B cell (primary cell): Measurements from ENCODE around the gene PAK6. TPM values are rescaled to one million over a fixed set of nuclear protein-coding genes. Genes with fewer than 3 reads are reported as not detected.

Experiments used
- ATAC-seq: fragments of 200-7000 bp; cut with Tn5 transposase; one replicate; pipeline ENCODE4 v1.10.0; 2021; ENCODE audit warnings: low read depth, mild to moderate bottlenecking, moderate number of reproducible peaks, moderate library complexity
- CTCF ChIA-PET: fragments of 350-600 bp; sonication (Branson Sonifier 250); formaldehyde crosslinking; loops from one replicate; lab custom pipeline; 2021; ENCODE audit warnings: antibody characterized with exemption, inconsistent platforms; lab: Charles Lee
- POLR2A ChIA-PET: fragments of 350-600 bp; sonication (Branson Sonifier 250); formaldehyde crosslinking; loops from one replicate; lab custom pipeline; 2021; ENCODE audit warnings: antibody characterized with exemption; lab: Charles Lee
- DNase-seq: peaks from one replicate; pipeline ENCODE4 v3.0.0; 2013
- H2AFZ ChIP-seq: 2 replicates; pipeline ENCODE4 v1.6.1; 2012; ENCODE audit warnings: mild to moderate bottlenecking, low read depth, low read length; ENCODE audit not compliant: insufficient read depth, poor library complexity, severe bottlenecking
- H3K27ac ChIP-seq, 2 donors: 1 replicate in 1 of 2; 2 replicates in 1 of 2; pipeline ENCODE4 v1.5.1; 2012 to 2013; ENCODE audit warnings: low read length in 2 of 2, mild to moderate bottlenecking in 2 of 2, moderate library complexity in 1 of 2
- H3K27me3 ChIP-seq, 4 experiments: fragments of 200-600 bp in 1 of 4; sonication (generic) in 1 of 4; replicated peaks in 1 of 4; 1 replicate in 2 of 4; 2 replicates in 2 of 4; pipeline versions ENCODE4 v1.6.1 to v1.7.0; 2013 to 2016; ENCODE audit warnings: low read length in 3 of 4, mild to moderate bottlenecking in 2 of 4, mixed read lengths in 1 of 4, moderate library complexity in 1 of 4; ENCODE audit not compliant: insufficient read depth in 4 of 4, control insufficient read depth in 3 of 4; ENCODE audit errors: control extremely low read depth in 1 of 4
- H3K36me3 ChIP-seq, 2 experiments: replicated peaks in 1 of 2; 1 replicate in 1 of 2; 2 replicates in 1 of 2; pipeline versions ENCODE4 v1.6.1 to v1.7.1; 2013; ENCODE audit warnings: low read length in 1 of 2; ENCODE audit not compliant: insufficient read depth in 2 of 2, control insufficient read depth in 1 of 2; ENCODE audit errors: control extremely low read depth in 1 of 2, extremely low read depth in 1 of 2
- H3K4me1 ChIP-seq, 2 donors: fragments of 200-600 bp in 1 of 2; sonication (generic) in 1 of 2; 1 replicate in 1 of 2; 2 replicates in 1 of 2; pipeline versions ENCODE4 v1.5.1 to v1.6.1; 2013 to 2017; ENCODE audit warnings: low read length in 2 of 2; ENCODE audit not compliant: control insufficient read depth in 2 of 2, insufficient read depth in 2 of 2
- H3K4me2 ChIP-seq: replicated peaks from 2 replicates; pipeline ENCODE3; 2012; ENCODE audit warnings: mild to moderate bottlenecking, low read depth, low read length; ENCODE audit not compliant: poor library complexity, severe bottlenecking
- H3K4me3 ChIP-seq, 5 experiments: fragments of 200-600 bp in 1 of 5; sonication (generic) in 1 of 5; 1 replicate in 3 of 5; 2 replicates in 2 of 5; pipeline versions ENCODE4 v1.5.1 to v1.7.0; 2011 to 2016; ENCODE audit warnings: low read length in 4 of 5, mild to moderate bottlenecking in 4 of 5, low read depth in 2 of 5, control low read depth in 1 of 5, moderate library complexity in 1 of 5; ENCODE audit not compliant: insufficient read depth in 1 of 5; ENCODE audit errors: control extremely low read depth in 1 of 5, extremely low read depth in 1 of 5
- H3K79me2 ChIP-seq: fragments of 200-600 bp; sonication (generic); one replicate; pipeline ENCODE4 v1.6.0; 2016; ENCODE audit warnings: low read length; ENCODE audit not compliant: control insufficient read depth, insufficient read depth
- H3K9ac ChIP-seq: fragments of 200-600 bp; sonication (generic); 2 replicates; pipeline ENCODE4 v1.6.1; 2017; ENCODE audit warnings: mild to moderate bottlenecking, low read length, moderate library complexity
- H3K9me3 ChIP-seq, 3 donors: one replicate each; pipeline versions ENCODE4 v1.6.1 to v1.7.1; 2013; ENCODE audit warnings: low read length in 2 of 3; ENCODE audit not compliant: control insufficient read depth in 2 of 3, insufficient read depth in 1 of 3; ENCODE audit errors: control extremely low read depth in 1 of 3
- H4K20me1 ChIP-seq: 2 replicates; pipeline ENCODE4 v1.6.0; 2012; ENCODE audit warnings: mild to moderate bottlenecking, low read length; ENCODE audit not compliant: insufficient read depth, control insufficient read depth, poor library complexity, severe bottlenecking
- H3K27ac Mint-ChIP-seq: one replicate; pipeline ENCODE4 v1.8.0; 2021; ENCODE audit warnings: mixed read lengths
- H3K27me3 Mint-ChIP-seq: one replicate; pipeline ENCODE4 v1.8.0; 2021; ENCODE audit warnings: mixed read lengths
- H3K4me1 Mint-ChIP-seq: one replicate; pipeline ENCODE4 v1.8.0; 2021; ENCODE audit warnings: mixed read lengths
- H3K4me3 Mint-ChIP-seq: one replicate; pipeline ENCODE4 v1.8.0; 2021; ENCODE audit warnings: mixed read lengths
- H3K9me3 Mint-ChIP-seq: one replicate; pipeline ENCODE4 v1.8.0; 2022; ENCODE audit warnings: mixed read lengths; ENCODE audit not compliant: insufficient read depth
- CTCF ChIP-seq: fragments of 200-600 bp; IDR thresholded peaks from one replicate; pipeline ENCODE4 v1.8.0; 2022; ENCODE audit warnings: antibody characterized with exemption, mild to moderate bottlenecking
- EZH2 ChIP-seq: IDR thresholded peaks from 2 replicates; pipeline ENCODE4 v1.6.1; 2012; ENCODE audit warnings: borderline replicate concordance, low read depth, mild to moderate bottlenecking, moderate library complexity, low read length; ENCODE audit not compliant: insufficient read depth, poor library complexity, severe bottlenecking
- WGBS: methylation state at CpG from one replicate; pipeline ENCODE4 v1.1.5; 2013; ENCODE audit warnings: missing lambda C conversion rate; ENCODE audit not compliant: insufficient coverage; 5-methylcytosine and 5-hydroxymethylcytosine counted together
- intact Hi-C: fragments of 100-400 bp; cut with micrococcal nuclease; formaldehyde crosslinking; loops from one replicate; pipeline ENCODE4 v1.10.0; 2022
- polyA plus RNA-seq: library from polyadenylated mRNA; depleted of rRNA; stranded (reverse); fragments of >200 nt; gene quantifications from 2 replicates; pipeline ENCODE4 v1.2.3, GENCODE V29; 2012
- total RNA-seq, 2 donors: library from RNA; stranded (reverse); fragments of 120-200 nt in 1 of 2; gene quantifications; 1 replicate in 1 of 2; 2 replicates in 1 of 2; pipeline versions ENCODE4 v1.2.3 to v1.2.4, GENCODE V29; 2013 to 2022

Gene PAK6
- total and polyA plus RNA-seq, 2 donors (not counting 1 experiment from before 2014, with no cell fraction given) = 0.45 to 1.2 TPM

- TF ChIP-seq EZH2 (no peak), CTCF (no peak)
- Mint-ChIP-seq H3K27me3 (no peaks in the 10 kb centered on the region), H3K4me1 (no peaks in the 10 kb centered on the region), H3K9me3 (no peaks in the 10 kb centered on the region), H3K27ac (no peak overlapping the region), H3K4me3 (no peak overlapping the region)
- no peak overlapping the region for H3K9ac ChIP-seq
- no peaks in the 10 kb centered on the region for H3K79me2 ChIP-seq
- DNase-seq (no peak), ATAC-seq (no peak)
- H3K36me3 ChIP-seq = no peaks in the 10 kb centered on the region
- H2AFZ ChIP-seq = no peak overlapping the region
- intact Hi-C loops = loop anchor here (5.0 kb wide), 1 partner anchor 112 kb away; the partner anchor contains the start of gene BMF
- H4K20me1 ChIP-seq = no peaks in the 10 kb centered on the region
- H3K4me1 ChIP-seq = no peaks in the 10 kb centered on the region
- no CpG with 5 or more reads among the region's 1 CpG for WGBS
- ChIA-PET CTCF (interaction anchor here (0.6 to 8.4 kb wide), 10 partner anchors 9 to 202 kb away, joined by 3 to 350 read pairs (median 4); no protein-coding TSS in a partner anchor), POLR2A (no interaction called here)
- H3K27me3 ChIP-seq = no peaks in the 10 kb centered on the region
- no peaks in the 10 kb centered on the region for H3K9me3 ChIP-seq
- H3K4me3 ChIP-seq = no peak overlapping the region
- H3K27ac ChIP-seq = no peak overlapping the region
- H3K4me2 ChIP-seq = no peak overlapping the region
Observed at GRCh38 chr15:40219801-40220200, 19.1 kb upstream of the PAK6 start.

- H3K27me3 Mint-ChIP-seq = no peaks in the 10 kb centered on the region
- no peak overlapping the region for H3K4me3 Mint-ChIP-seq
- CTCF ChIA-PET = interaction anchor here (8.4 kb wide), 1 partner anchor 53 kb away, joined by 350 read pairs; no protein-coding TSS in a partner anchor
- H3K4me1 Mint-ChIP-seq = no peaks in the 10 kb centered on the region
- no peaks in the 10 kb centered on the region for H3K9me3 Mint-ChIP-seq
- Histone ChIP-seq H3K9ac (no peak overlapping the region), H3K27me3 (no peaks in the 10 kb centered on the region), H3K9me3 (no peaks in the 10 kb centered on the region), H4K20me1 (no peaks in the 10 kb centered on the region), H3K27ac (no peak overlapping the region), H3K4me1 (no peaks in the 10 kb centered on the region), H3K36me3 (no peaks in the 10 kb centered on the region), H3K79me2 (no peaks in the 10 kb centered on the region), H3K4me3 (no peak overlapping the region), H3K4me2 (no peak overlapping the region), H2AFZ (no peak overlapping the region)
- DNase-seq = no peak
- WGBS = 100% methylated on average over 1 of the region's 6 CpGs
- TF ChIP-seq EZH2 = no peak
- no peak for TF ChIP-seq CTCF
- ATAC-seq = no peak
- POLR2A ChIA-PET = no interaction called here
- intact Hi-C loops = no loop called here
- no peak overlapping the region for H3K27ac Mint-ChIP-seq
Observed at GRCh38 chr15:40222131-40222530, 16.7 kb upstream of the PAK6 start.
